WTC11 (cell line): ENCODE measurements around the gene SLC12A4. TPM values are rescaled to one million over a fixed set of nuclear protein-coding genes. Genes with fewer than 3 reads are reported as not detected.

ENCODE experiments used
- ATAC-seq: fragments of 200-7000 bp; cut with Tn5 transposase; 2 replicates; pipeline ENCODE4 v1.10.0; 2021; ENCODE audit warnings: mild to moderate bottlenecking, moderate library complexity
- CTCF ChIA-PET: fragments of 300-600 bp; sonication (Branson Sonifier 250); formaldehyde crosslinking; loops from one replicate; lab custom pipeline; 2021; ENCODE audit warnings: antibody characterized with exemption; lab: Charles Lee
- POLR2A ChIA-PET: fragments of 350-600 bp; sonication (Branson Sonifier 250); formaldehyde crosslinking; loops from one replicate; lab custom pipeline; 2021; ENCODE audit warnings: antibody characterized with exemption; lab: Charles Lee
- DNase-seq: peaks from one replicate; pipeline ENCODE4 v3.0.0; 2021; ENCODE audit warnings: low spot score
- H3K27ac Mint-ChIP-seq: 2 replicates; pipeline ENCODE4 v1.8.0; 2021; ENCODE audit warnings: mixed read lengths
- H3K27me3 Mint-ChIP-seq: 2 replicates; pipeline ENCODE4 v1.8.0; 2021; ENCODE audit warnings: low read depth, mild to moderate bottlenecking, moderate library complexity, mixed read lengths
- H3K36me3 Mint-ChIP-seq: 2 replicates; pipeline ENCODE4 v1.8.0; 2021; ENCODE audit warnings: mixed read lengths
- H3K4me1 Mint-ChIP-seq: 2 replicates; pipeline ENCODE4 v1.8.0; 2022; ENCODE audit warnings: mixed read lengths
- H3K4me3 Mint-ChIP-seq: 2 replicates; pipeline ENCODE4 v1.8.0; 2021; ENCODE audit warnings: mild to moderate bottlenecking, moderate library complexity, mixed read lengths
- H3K9me3 Mint-ChIP-seq: 2 replicates; pipeline ENCODE4 v1.8.0; 2021; ENCODE audit warnings: mixed read lengths
- CBFB ChIP-seq: sonication (generic); formaldehyde crosslinking; IDR thresholded peaks from 2 replicates; pipeline ENCODE4 v1.8.1; 2022; ENCODE audit warnings: mild to moderate bottlenecking, low read depth, missing genetic modification reagents
- EMX1 ChIP-seq: fragments of 250-450 bp; sonication (Bioruptor Pico); IDR thresholded peaks from 2 replicates; pipeline ENCODE4 v1.8.0; 2021; ENCODE audit warnings: mild to moderate bottlenecking
- ETV6 ChIP-seq: sonication (generic); formaldehyde crosslinking; IDR thresholded peaks from 2 replicates; pipeline ENCODE4 v1.8.1; 2022; ENCODE audit warnings: mild to moderate bottlenecking, missing genetic modification reagents
- FOXP1 ChIP-seq: sonication (generic); formaldehyde crosslinking; IDR thresholded peaks from 2 replicates; pipeline ENCODE4 v1.8.0; 2022; ENCODE audit warnings: missing genetic modification reagents, mild to moderate bottlenecking, moderate library complexity, borderline replicate concordance
- GTF2I ChIP-seq: fragments of 250-450 bp; sonication (Bioruptor Pico); conservative IDR thresholded peaks from 2 replicates; pipeline ENCODE4 v1.4.0; 2021; ENCODE audit warnings: mild to moderate bottlenecking
- KAT7 ChIP-seq: sonication (generic); formaldehyde crosslinking; IDR thresholded peaks from 2 replicates; pipeline ENCODE4 v1.8.1; 2023; ENCODE audit warnings: missing genetic modification reagents, mild to moderate bottlenecking, borderline replicate concordance
- NFATC4 ChIP-seq: fragments of 250-450 bp; sonication (Bioruptor Pico); IDR thresholded peaks from 2 replicates; pipeline ENCODE4 v1.9.0; 2021; ENCODE audit warnings: mild to moderate bottlenecking
- NFE2L1 ChIP-seq: sonication (generic); formaldehyde crosslinking; IDR thresholded peaks from 2 replicates; pipeline ENCODE4 v1.8.1; 2023; ENCODE audit warnings: missing genetic modification reagents
- NR1H2 ChIP-seq: sonication (generic); formaldehyde crosslinking; IDR thresholded peaks from 2 replicates; pipeline ENCODE4 v1.9.0; 2021; ENCODE audit warnings: mild to moderate bottlenecking, moderate library complexity, missing genetic modification reagents
- OVOL2 ChIP-seq: fragments of 250-450 bp; sonication (Bioruptor Pico); IDR thresholded peaks from 2 replicates; pipeline ENCODE4 v1.9.0; 2021; ENCODE audit warnings: mild to moderate bottlenecking, borderline replicate concordance
- RELA ChIP-seq: sonication (generic); formaldehyde crosslinking; IDR thresholded peaks from 2 replicates; pipeline ENCODE4 v1.8.1; 2022; ENCODE audit warnings: missing genetic modification reagents, mild to moderate bottlenecking, borderline replicate concordance
- TCF7 ChIP-seq: sonication (generic); formaldehyde crosslinking; IDR thresholded peaks from 2 replicates; pipeline ENCODE4 v1.8.0; 2022; ENCODE audit warnings: mild to moderate bottlenecking, low read depth, missing genetic modification reagents, moderate library complexity
- ZNF263 ChIP-seq: sonication (generic); formaldehyde crosslinking; IDR thresholded peaks from 2 replicates; pipeline ENCODE4 v1.8.1; 2022; ENCODE audit warnings: low read depth, mild to moderate bottlenecking, moderate library complexity, missing genetic modification reagents
- total RNA-seq: library from RNA; stranded (reverse); gene quantifications from 3 replicates; pipeline ENCODE4 v1.2.3, GENCODE V29; 2021
- TF ChIP-seq, protein P1 (sequence below): fragments of 250-450 bp; sonication (Bioruptor Pico); conservative IDR thresholded peaks from 2 replicates; pipeline ENCODE4 v1.9.0; 2021; ENCODE audit warnings: mild to moderate bottlenecking
- TF ChIP-seq, protein P2 (sequence below): sonication (generic); formaldehyde crosslinking; IDR thresholded peaks from 2 replicates; pipeline ENCODE4 v1.8.1; 2023; ENCODE audit warnings: mild to moderate bottlenecking, missing genetic modification reagents, moderate library complexity
- TF ChIP-seq, protein P3 (sequence below): fragments of 250-450 bp; sonication (Bioruptor Pico); IDR thresholded peaks from 2 replicates; pipeline ENCODE4 v2.1.2; 2022; ENCODE audit warnings: mild to moderate bottlenecking, moderate library complexity
- TF ChIP-seq, protein P4 (sequence below): sonication (generic); formaldehyde crosslinking; IDR thresholded peaks from 2 replicates; pipeline ENCODE4 v1.8.0; 2022; ENCODE audit warnings: missing genetic modification reagents
- TF ChIP-seq, protein P5 (sequence below): sonication (generic); formaldehyde crosslinking; IDR thresholded peaks from 2 replicates; pipeline ENCODE4 v1.8.1; 2023; ENCODE audit warnings: mild to moderate bottlenecking, moderate library complexity, missing genetic modification reagents
- TF ChIP-seq, protein P6 (sequence below): sonication (generic); formaldehyde crosslinking; IDR thresholded peaks from 2 replicates; pipeline ENCODE4 v1.8.1; 2022; ENCODE audit warnings: low read depth, mild to moderate bottlenecking, moderate library complexity, missing genetic modification reagents, borderline replicate concordance
- TF ChIP-seq, protein P7 (sequence below): sonication (generic); formaldehyde crosslinking; IDR thresholded peaks from 2 replicates; pipeline ENCODE4 v1.8.1; 2022; ENCODE audit warnings: mild to moderate bottlenecking, moderate library complexity, missing genetic modification reagents
- TF ChIP-seq, protein P8 (sequence below): sonication (generic); formaldehyde crosslinking; conservative IDR thresholded peaks from 2 replicates; pipeline ENCODE4 v1.8.1; 2022; ENCODE audit warnings: mild to moderate bottlenecking, missing genetic modification reagents

Gene SLC12A4
- total RNA-seq, 1 experiment from 2014 or later: 94.1 TPM

DNA sequence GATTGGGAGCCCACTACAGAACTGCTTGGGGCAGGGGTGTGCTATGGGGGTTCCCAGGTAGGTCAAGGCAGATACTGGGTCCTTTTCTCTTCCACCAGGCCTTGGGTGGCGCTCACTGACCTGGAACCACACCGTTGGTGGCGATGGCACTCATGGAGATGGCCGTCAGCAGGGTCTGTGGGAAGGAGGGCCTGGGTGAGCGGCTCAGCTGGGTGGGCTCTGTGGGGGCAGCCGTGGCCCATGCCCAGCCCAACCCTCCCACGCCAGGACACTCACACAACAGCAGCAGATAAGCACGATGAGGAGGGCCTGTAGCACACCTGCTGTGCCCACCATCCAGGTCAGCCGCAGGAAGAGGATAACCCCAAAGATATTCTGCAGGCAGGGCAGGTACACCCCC is 10.8 kb downstream of the SLC12A4 start (continued):
- TF ChIP-seq, protein P1, sequence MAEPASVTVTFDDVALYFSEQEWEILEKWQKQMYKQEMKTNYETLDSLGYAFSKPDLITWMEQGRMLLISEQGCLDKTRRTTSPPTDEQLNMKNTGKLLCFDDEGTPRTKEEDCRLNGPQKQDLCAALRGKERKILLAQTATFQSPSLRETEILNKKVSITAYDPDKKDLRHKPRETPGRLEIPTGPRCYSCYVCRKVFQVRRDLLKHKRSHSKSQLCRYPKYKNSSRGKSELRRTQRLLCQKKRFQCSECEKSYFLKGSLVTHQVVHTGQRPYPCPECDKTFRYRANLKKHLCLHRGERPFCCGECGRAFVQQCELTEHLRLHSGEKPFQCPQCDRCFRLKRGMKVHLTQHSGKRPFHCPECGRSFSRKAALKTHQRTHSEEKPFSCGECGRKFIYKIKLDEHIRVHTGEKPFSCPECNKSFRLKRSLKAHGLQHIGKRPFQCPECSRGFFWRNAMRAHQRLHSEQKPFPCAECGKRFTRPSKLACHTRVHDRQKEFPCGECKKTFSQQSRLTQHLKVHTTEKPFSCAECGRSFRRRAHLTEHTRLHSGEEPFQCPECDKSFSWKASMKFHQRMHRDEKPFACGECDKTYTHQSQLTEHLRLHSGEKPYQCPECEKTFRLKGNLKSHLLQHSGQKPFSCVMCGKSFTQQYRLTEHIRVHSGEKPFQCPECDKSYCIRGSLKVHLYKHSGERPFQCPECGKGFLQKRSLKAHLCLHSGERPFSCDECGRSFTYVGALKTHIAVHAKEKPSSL (CRISPR knock-in tag): no peak
- no peak for TF ChIP-seq NFE2L1 (CRISPR knock-in tag)
- TF ChIP-seq ETV6 (CRISPR knock-in tag): no peak
- TF ChIP-seq, protein P2, sequence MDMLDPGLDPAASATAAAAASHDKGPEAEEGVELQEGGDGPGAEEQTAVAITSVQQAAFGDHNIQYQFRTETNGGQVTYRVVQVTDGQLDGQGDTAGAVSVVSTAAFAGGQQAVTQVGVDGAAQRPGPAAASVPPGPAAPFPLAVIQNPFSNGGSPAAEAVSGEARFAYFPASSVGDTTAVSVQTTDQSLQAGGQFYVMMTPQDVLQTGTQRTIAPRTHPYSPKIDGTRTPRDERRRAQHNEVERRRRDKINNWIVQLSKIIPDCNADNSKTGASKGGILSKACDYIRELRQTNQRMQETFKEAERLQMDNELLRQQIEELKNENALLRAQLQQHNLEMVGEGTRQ (CRISPR knock-in tag): no peak
- TF ChIP-seq, protein P3, sequence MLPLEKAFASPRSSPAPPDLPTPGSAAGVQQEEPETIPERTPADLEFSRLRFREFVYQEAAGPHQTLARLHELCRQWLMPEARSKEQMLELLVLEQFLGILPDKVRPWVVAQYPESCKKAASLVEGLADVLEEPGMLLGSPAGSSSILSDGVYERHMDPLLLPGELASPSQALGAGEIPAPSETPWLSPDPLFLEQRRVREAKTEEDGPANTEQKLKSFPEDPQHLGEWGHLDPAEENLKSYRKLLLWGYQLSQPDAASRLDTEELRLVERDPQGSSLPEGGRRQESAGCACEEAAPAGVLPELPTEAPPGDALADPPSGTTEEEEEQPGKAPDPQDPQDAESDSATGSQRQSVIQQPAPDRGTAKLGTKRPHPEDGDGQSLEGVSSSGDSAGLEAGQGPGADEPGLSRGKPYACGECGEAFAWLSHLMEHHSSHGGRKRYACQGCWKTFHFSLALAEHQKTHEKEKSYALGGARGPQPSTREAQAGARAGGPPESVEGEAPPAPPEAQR (CRISPR knock-in tag): no peak
- TF ChIP-seq NFATC4 (CRISPR knock-in tag): no peak
- TF ChIP-seq, protein P4, sequence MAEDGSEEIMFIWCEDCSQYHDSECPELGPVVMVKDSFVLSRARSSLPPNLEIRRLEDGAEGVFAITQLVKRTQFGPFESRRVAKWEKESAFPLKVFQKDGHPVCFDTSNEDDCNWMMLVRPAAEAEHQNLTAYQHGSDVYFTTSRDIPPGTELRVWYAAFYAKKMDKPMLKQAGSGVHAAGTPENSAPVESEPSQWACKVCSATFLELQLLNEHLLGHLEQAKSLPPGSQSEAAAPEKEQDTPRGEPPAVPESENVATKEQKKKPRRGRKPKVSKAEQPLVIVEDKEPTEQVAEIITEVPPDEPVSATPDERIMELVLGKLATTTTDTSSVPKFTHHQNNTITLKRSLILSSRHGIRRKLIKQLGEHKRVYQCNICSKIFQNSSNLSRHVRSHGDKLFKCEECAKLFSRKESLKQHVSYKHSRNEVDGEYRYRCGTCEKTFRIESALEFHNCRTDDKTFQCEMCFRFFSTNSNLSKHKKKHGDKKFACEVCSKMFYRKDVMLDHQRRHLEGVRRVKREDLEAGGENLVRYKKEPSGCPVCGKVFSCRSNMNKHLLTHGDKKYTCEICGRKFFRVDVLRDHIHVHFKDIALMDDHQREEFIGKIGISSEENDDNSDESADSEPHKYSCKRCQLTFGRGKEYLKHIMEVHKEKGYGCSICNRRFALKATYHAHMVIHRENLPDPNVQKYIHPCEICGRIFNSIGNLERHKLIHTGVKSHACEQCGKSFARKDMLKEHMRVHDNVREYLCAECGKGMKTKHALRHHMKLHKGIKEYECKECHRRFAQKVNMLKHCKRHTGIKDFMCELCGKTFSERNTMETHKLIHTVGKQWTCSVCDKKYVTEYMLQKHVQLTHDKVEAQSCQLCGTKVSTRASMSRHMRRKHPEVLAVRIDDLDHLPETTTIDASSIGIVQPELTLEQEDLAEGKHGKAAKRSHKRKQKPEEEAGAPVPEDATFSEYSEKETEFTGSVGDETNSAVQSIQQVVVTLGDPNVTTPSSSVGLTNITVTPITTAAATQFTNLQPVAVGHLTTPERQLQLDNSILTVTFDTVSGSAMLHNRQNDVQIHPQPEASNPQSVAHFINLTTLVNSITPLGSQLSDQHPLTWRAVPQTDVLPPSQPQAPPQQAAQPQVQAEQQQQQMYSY: no peak

DNA sequence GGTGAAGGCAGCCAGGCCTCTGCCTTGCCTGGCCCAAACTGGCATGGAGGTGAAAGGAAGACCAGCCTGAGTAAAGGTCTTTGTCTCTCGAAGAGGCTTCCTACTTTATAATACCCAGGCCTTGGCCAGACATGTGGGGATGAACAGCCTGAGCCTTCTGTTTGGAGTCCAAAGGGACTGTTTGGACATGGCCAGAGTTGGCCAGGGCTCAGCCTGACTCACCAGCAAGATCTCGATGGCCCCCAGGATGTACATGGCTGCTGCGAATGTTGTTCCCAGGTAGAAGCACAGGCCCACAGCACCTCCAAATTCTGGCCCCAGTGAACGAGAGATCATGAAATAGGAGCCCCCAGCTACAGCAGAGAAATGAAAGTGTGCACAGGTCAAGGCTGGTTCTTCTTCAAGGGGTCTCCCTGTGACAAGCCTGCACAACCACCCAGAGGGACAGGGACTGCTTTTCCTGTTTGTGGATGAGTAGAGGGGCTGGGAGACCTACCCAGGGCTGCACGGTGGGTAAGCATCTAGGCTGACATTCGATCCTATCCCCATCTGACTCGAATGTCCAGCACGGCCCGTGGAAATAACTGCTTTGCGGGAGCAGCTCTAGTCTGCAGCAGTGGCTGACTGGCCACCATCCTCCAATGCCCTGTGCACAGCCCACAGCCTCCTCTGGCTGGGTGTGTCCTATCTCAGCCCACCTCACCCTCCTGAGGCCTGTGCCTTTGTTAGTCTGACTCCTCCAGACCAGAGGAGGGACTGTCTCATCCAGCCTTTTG is 13.8 kb downstream of the SLC12A4 start:
- Mint-ChIP-seq H3K27me3 (no peaks in the 10 kb centered on the region), H3K4me3 (no peak overlapping the region), H3K27ac (no peak overlapping the region), H3K9me3 (no peaks in the 10 kb centered on the region), H3K4me1 (no peaks in the 10 kb centered on the region), H3K36me3 (peaks cover 50% of the 10 kb centered on the region)
- ChIA-PET POLR2A (no interaction called here), CTCF (no interaction called here)
- DNase-seq (no peak), ATAC-seq (no peak)
- TF ChIP-seq TCF7 (CRISPR knock-in tag) (no peak), OVOL2 (CRISPR knock-in tag) (no peak), RELA (CRISPR knock-in tag) (no peak), KAT7 (CRISPR knock-in tag) (no peak), ZNF263 (CRISPR knock-in tag) (no peak), NR1H2 (no peak), FOXP1 (no peak), CBFB (CRISPR knock-in tag) (no peak), GTF2I (CRISPR knock-in tag) (no peak), EMX1 (no peak)
- TF ChIP-seq, protein P5, sequence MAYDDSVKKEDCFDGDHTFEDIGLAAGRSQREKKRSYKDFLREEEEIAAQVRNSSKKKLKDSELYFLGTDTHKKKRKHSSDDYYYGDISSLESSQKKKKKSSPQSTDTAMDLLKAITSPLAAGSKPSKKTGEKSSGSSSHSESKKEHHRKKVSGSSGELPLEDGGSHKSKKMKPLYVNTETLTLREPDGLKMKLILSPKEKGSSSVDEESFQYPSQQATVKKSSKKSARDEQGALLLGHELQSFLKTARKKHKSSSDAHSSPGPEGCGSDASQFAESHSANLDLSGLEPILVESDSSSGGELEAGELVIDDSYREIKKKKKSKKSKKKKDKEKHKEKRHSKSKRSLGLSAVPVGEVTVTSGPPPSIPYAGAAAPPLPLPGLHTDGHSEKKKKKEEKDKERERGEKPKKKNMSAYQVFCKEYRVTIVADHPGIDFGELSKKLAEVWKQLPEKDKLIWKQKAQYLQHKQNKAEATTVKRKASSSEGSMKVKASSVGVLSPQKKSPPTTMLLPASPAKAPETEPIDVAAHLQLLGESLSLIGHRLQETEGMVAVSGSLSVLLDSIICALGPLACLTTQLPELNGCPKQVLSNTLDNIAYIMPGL (CRISPR knock-in tag): no peak
- TF ChIP-seq, protein P6, sequence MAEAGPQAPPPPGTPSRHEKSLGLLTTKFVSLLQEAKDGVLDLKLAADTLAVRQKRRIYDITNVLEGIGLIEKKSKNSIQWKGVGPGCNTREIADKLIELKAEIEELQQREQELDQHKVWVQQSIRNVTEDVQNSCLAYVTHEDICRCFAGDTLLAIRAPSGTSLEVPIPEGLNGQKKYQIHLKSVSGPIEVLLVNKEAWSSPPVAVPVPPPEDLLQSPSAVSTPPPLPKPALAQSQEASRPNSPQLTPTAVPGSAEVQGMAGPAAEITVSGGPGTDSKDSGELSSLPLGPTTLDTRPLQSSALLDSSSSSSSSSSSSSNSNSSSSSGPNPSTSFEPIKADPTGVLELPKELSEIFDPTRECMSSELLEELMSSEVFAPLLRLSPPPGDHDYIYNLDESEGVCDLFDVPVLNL (CRISPR knock-in tag): no peak
- TF ChIP-seq, protein P7, sequence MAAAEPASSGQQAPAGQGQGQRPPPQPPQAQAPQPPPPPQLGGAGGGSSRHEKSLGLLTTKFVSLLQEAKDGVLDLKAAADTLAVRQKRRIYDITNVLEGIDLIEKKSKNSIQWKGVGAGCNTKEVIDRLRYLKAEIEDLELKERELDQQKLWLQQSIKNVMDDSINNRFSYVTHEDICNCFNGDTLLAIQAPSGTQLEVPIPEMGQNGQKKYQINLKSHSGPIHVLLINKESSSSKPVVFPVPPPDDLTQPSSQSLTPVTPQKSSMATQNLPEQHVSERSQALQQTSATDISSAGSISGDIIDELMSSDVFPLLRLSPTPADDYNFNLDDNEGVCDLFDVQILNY (CRISPR knock-in tag): no peak
- TF ChIP-seq, protein P8, sequence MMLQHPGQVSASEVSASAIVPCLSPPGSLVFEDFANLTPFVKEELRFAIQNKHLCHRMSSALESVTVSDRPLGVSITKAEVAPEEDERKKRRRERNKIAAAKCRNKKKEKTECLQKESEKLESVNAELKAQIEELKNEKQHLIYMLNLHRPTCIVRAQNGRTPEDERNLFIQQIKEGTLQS: no peak
